ENCODE data around the gene CXCL5.

Gene CXCL5

GRCh38 chr4:73998040-73999011 is at the start of gene CXCL5:
TSS of gene CXCL5 (minus strand) at chr4:73998677. CDS start at chr4:73998581, 96 bp downstream.
- ATAC-seq: no peak

GRCh38 chr4:74047152-74047551 is 48.7 kb upstream of the CXCL5 start:
- no peak for ATAC-seq

DNA sequence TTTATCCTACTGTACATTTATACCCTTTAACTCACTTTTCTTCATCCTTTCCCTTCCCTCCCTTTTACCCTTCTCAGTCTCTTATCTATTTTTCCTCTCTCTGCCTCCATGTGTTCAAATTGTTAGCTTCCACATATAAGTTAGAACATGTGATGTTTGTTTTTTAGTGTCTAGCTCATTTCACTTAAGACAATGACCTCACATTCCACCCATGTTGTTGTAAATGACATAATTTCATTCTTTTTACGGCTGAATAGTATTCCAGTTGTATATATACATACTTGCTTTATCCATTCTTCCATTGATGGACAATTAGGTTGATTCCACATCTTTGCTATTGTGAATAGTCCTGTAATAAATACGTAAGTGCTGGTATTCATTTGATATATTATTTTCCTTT is 47.3 kb upstream of the CXCL5 start:
- no peak for ATAC-seq

GRCh38 chr4:74045247-74045646 is 46.8 kb upstream of the CXCL5 start:
- no peak for ATAC-seq

GRCh38 chr4:74044677-74045076 is 46.2 kb upstream of the CXCL5 start:
- no peak for ATAC-seq

- ATAC-seq: no peak
Observed at GRCh38 chr4:74042681-74043080, 44.2 kb upstream of the CXCL5 start.

DNA sequence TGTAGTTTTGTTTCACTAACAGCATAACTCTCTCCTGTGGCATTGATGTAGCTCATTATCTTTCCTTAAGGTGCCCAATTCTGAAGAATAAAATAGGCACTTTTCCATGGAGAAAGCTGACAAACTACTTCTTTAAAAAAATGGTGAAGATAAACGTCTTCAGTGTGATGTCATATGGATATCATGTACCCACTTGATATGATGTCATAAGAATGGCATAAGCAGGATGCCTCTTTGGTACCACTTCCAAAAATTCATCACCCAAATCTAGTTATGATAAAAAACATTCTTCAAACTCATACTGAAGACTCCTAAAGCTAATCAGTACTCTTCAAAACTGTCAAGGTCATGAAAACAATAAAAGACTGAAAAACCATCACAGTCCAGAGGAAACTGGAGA is 42.9 kb upstream of the CXCL5 start:
- ATAC-seq: no peak

DNA sequence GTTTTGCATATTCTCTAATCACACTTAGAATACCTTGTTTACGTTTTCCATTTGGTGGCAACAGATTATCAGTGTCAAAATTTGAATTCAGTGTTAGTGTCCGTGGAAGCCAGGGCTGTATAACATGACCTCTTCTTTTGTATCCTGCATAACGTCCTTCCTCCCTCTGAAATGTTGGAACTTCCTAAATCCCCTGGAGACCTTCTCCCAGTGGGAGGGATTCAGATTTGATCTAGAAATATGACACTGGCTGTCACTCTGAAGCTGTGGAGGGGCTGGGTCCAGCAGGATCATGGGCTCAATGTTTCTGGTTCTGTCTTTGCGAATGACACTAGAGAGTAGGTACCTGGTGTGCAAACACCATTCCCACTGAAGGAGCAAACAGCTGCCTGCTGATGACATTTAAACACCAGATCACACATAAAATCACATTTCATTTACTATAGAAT is 40.9 kb upstream of the CXCL5 start:
- ATAC-seq: no peak

GRCh38 chr4:74038425-74039314 is 40.2 kb upstream of the CXCL5 start, which contains the start of gene CXCL3:
TSS of gene CXCL3 (minus strand) at chr4:74038689. CDS start at chr4:74038611, 78 bp downstream.
- peak; percentile 17 to 36 for ATAC-seq

DNA sequence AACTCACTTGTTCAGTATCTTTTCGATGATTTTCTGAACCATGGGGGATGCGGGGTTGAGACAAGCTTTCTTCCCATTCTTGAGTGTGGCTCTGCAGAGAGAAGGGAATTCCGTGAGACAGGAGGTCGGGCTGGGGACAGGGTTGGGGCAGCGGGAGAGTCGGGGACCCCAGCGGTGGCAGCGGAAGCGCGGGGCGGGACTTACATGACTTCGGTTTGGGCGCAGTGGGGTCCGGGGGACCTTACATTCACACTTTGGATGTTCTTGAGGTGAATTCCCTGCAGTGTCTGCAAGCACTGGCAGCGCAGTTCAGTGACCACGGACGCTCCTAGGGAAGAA is 39.6 kb upstream of the CXCL5 start:
- no peak for ATAC-seq

DNA sequence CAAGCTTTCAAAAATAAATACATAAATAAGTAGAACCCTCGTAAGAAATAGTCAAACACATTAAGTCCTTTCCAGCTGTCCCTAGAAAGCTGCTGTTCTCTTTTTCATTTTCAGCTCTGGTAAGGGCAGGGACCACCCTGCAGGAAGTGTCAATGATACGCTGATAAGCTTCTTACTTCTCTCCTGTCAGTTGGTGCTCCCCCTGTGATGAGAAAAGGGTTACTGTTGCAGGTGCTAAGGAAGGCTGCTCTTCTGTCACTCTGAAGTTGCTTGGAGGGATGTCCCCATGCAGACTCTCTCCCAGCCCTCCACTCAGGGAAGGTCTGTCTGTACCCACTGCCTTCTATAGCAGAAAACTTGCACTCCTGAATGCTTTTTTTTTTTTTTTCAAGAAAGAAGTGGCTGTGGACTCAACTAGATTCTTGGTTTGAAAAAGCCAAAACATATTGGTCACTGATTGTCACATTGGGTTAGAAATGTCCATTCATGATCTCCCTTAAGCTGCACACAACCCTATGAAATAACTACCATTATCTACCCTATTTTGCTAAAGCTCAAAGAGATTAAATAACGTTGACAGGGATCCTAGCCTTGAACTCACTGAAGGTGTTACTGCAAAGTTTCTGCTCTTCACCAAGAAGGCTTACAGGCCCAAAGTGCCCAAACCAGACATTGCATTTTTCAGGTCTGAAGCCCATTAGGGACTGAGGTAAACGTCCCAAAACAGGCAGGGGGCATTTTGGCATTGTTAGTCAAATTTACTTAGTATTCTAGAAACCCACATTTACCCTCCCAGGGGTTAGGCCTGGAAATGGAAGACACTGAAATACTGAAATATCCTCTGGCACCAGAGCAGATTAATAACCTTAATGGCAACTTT is 38.8 kb upstream of the CXCL5 start:
- ATAC-seq: peak in 1 of 2 donors; percentile 24

- ATAC-seq: no peak
Observed at GRCh38 chr4:74033739-74034138, 35.3 kb upstream of the CXCL5 start.

GRCh38 chr4:74032064-74032463 is 33.6 kb upstream of the CXCL5 start:
- no peak for ATAC-seq

GRCh38 chr4:74031576-74031975 is 33.1 kb upstream of the CXCL5 start:
- ATAC-seq: no peak

DNA sequence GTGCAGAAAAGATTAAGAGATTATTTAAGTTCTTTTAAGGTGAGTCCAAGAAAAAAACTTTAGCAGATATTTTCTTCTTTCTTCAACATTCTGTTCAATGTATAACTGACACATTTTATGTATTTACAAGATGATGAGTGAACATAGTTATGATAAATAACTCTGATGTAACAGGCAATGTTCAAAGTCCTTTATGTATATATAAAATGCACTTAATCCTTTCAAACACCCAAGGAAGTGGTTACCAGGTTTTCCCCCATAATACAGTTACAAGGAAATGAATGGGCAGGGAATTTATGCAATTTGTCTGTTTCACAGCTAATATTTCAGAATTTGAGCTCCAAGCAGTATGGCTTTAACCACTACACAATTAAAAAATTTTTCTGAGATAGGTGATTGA is 31.8 kb upstream of the CXCL5 start:
- no peak for ATAC-seq

DNA sequence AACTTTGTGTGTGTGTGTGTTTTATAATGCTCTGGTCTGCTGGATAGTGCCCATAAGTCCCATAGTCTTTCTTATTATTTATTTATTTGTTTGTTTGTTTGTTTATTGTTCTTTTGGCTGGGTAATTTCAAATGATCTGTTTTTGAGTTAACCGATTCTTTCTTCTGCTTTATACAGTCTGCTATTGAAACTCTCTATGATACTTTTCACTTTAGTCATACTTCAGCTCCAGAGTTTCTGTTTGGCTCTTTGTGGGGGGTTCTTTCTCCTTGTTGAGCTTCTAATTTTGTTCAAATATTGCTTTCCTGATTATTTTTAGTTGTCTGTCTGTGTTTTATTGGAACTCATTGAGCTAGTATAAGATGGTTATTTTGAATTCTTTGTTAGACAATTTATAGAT is 30.0 kb upstream of the CXCL5 start:
- ATAC-seq: no peak

- ATAC-seq: no peak
Observed at GRCh38 chr4:74023709-74024108, 25.2 kb upstream of the CXCL5 start.

GRCh38 chr4:74021601-74022000 is 23.1 kb upstream of the CXCL5 start:
- ATAC-seq: no peak

DNA sequence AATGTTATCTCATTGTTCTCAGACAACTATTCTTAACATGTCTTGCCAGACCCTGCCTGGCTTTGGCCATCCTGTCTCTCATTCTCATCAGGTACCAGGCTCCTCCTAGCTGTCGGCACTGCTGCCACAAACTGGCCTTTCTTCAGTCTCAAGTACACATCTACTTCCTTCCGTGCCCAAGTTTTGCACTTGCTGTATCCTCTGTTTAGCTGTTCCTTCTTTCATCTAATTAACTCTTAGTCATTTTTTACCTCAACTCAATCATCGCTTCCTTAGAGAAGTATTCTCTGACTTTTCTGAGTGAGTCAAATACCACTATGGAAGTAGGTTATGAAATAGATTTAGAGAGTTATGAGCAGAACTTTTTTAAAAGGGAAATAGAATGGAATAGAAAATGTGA is 20.3 kb upstream of the CXCL5 start:
- no peak for ATAC-seq

- ATAC-seq: no peak
Observed at GRCh38 chr4:74018116-74018515, 19.6 kb upstream of the CXCL5 start.

GRCh38 chr4:74016068-74016467 is 17.6 kb upstream of the CXCL5 start:
- no peak for ATAC-seq

- no peak for ATAC-seq
Observed at GRCh38 chr4:74015126-74015780, 16.8 kb upstream of the CXCL5 start.
